GM21717 (cell line): ENCODE data around the gene NCAM2.

ENCODE experiments used
- ATAC-seq: cut with Tn5 transposase; IDR thresholded peaks from one replicate; pipeline ENCODE4 v1.9.1; 2021; ENCODE audit warnings: mild to moderate bottlenecking, moderate library complexity; ENCODE audit not compliant: unreplicated experiment

The NCAM2 gene

DNA sequence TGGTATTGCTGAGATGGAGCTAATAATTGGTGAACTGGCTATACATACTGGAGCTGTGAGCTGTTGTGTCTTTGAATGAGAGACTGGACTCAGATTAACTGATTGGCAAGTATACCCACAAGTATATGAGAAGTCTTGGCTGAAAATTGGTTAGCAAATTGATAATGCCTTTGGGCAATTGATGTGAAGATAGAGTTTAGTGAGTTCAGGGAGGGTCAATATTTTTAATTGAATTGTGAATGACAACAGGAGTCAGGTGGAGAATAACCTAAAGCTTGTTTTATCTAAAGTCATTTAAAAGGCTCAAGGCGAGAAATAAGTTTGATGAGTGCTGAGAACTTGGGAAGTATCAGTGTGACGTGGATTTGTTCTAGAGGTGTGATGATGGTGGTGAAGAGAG, 27.5 kb downstream of the NCAM2 start:
- no peak for ATAC-seq

GRCh38 chr21:21028275-21028820, 30.1 kb downstream of the NCAM2 start:
- no peak for ATAC-seq

DNA sequence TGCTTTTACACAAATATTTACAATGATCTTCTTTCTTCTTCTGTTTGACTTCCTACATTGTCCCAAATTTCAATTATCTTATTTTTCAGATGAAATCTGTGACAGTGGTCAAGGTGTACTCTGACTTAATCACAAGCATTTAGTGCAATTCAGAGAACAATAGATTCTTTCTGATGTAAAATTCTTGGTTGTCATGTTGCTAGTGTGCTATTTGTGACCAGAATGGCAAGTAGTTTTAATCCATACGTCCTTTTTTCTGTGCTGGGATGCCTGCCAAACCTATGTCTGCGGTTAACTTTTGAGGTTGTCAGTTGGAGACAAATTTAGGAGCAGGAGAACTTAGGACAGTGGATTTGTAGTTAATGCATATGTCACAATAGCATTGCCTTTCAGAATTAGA, 31.0 kb downstream of the NCAM2 start:
- no peak for ATAC-seq

DNA sequence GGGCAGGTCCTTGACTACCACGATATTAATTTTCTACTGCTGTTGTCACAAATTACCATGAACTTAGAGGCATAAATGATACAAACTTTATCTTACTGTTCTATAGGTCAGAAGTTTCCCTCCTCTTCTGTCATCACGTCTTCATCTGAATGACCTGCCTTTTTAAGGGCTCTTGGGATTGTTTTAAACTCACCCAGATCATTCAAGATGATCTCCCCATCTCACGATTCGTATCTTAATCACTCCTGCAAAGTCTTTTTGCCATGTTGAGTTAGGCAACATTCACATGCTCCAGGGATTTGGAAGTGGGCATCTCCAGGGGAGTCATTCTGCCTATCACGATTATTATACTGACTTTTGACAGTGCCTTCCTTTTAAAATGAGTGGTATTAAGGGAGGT, 32.1 kb downstream of the NCAM2 start:
- ATAC-seq, result no peak

DNA sequence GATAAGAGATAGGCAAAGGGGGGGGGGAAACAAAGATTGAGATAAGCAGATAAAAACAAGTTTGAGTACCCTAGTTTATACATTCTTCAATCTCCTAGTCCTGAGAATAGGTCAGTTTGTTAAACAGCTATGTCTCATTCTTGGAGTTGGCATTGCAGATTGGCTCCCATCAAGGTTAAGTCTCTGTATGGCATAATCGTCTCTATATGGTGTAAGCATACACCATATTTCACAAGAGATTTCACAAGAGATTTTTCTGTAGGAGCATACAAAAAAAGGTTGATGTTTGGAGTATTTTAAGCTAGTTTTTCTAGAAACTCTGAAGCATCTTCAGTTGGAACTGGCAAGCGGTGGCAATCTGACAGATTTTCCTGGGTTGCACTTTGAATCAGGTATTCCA, 35.8 kb downstream of the NCAM2 start:
- no peak for ATAC-seq

DNA sequence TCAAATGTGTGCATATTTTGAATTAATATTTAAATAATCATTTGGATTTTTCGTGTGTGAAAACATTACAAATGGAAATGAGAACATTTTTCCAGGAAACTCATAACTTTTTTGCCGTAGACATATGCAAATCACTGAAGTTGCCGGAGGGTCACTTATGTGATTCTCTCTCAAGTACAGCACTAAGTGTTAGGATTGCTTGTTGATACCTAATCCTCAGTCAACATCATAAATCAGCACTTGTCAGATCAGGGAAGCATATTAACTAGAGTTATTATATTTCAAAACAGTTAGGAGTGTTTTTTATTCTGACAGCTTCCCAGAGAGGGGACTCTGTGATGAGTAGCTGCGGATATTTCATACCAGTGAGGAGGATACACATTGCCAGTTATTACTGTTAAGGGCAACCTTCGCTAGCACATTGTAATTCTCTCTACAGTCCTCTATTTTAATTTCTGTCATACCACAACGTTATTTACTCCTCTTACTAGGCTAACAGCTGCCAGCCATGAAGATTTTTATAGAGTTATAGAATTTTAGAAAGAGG, 41.5 kb downstream of the NCAM2 start:
- ATAC-seq, result no peak

DNA sequence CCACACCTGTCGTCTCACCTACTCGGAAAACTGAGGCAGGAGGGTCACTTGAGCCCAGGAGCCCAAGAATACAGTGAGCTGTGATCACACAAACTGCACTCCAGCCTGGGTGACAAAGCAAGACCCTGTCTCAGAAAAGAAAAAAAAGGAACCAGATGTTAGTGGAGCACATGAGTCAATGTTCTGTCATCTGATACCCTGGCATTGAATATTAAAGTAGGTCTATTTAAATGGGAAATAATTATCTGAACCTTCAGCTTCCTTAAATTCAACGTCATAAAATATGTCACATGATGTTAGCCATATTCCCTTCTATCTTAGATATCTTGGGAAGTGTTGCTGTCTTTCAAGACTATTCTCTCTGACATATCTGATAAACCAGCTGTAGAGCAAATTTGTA, 47.3 kb downstream of the NCAM2 start:
- no peak for ATAC-seq

- ATAC-seq, result no peak
Measured at GRCh38 chr21:21046063-21046462, 47.9 kb downstream of the NCAM2 start.

DNA sequence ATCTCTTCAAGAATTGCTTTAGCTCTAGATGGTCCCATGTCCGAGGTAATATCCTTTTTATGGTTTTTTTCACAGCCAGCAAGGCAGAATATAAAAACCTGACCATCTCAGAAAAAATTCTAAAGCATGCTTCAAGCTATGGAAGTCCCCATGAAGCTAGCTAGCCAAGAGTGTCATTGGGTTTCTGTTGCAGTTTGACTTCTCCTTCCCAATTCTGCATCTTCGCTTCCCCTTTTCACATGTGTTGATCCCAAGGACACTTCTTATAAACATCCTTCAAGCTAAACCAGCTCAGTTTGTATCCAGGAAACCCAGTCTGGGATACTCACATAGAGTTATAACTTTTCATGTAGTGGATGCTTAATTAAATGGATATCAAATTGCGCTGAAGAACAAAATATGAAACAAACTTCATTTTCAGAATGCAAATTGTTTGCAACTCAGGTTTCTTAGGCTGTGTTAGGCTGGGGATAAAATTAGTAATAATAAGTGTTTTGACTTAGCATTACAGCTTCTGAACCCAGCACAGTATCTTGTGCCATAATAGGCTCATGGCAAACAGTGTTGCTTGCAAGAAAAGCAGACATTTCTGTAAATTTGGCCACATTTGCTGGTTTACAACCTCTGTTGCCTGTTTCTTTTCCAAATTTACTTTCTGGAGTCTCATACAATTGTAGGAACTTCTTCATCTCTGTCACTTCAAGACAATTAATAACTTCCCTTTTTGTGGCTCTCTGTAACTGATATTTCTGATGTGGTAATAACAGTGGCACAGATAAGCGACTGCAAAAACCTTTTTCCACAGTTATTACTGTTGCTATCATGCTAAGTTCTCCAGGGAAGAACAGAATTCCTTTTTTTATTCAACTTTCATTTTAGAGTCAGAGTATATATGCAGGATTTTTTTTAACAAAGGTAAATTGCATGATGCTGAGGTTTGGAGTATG, 53.2 kb downstream of the NCAM2 start:
- no peak for ATAC-seq

DNA sequence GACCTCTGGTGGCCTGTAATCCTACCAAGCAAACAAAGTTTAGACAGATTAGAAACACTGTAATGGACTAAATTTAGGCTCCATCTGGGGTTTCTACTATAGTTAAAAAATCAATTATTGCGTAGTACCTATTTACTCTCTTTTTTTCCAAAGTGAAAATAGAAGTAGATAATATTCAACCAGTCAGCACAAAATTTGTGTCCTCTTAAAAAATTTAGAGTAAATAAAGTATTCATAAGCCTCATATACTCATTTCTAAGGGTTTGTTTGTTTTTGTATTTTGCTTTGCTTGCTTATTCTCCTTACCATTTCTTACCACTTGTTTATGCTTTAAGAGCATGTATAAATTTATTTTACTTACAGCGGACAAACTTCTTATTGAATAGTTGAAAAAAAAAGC, 54.5 kb downstream of the NCAM2 start:
- no peak for ATAC-seq

DNA sequence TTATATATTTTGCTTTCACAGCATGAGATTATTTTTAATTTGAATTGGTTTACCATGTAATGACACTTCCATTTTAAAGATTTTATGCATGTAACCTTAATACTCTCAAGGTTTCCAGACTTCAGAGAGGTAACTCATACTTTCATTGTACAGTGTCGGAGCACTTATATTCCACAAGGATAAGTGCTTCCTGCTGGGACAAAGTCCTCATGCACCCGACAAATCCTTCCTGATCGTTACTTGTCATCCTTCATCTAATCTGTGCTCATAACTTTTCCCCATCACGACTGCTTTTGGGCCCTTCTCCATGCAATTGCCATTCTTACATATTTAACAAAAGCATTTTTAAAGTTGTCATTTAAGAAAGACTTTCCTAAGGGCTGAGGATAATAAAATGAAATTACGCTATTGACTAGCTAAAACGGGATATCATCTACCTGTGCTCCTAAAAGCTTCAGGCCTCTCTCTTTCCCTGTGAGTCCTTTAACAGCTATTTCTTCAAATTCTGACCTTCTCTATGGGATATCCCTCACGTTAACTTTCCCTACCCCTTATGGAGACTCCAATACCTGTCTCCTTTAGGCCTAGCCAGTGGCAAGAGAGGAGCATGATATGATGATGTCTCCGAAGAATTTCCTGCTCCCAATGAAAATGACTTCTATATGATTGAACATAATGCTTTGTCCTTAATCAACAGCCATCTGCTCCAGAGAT, 59.3 kb downstream of the NCAM2 start:
- ATAC-seq, result no peak

- no peak for ATAC-seq
Measured at GRCh38 chr21:21063828-21064227, 65.6 kb downstream of the NCAM2 start.

DNA sequence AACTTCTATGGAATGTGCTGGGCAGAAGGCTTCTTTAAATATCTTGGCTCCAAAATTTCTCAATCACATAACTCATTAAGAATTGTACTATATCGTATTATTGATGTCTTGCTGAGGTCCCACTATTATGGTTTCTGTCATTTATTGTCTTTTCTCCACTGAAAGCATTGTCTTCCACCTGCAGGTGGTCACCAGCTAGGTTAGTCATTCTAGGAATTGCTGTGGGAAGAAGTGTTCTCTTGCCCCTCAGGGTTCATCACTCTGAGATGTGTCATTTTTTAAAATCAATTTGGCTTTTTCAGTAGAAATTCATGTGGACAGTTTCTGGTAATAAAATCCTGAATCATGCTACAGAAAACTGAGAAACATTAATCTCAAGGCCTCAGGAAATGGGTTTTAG, 66.1 kb downstream of the NCAM2 start:
- ATAC-seq, result no peak

- ATAC-seq, result no peak
Measured at GRCh38 chr21:21067375-21067774, 69.2 kb downstream of the NCAM2 start.

DNA sequence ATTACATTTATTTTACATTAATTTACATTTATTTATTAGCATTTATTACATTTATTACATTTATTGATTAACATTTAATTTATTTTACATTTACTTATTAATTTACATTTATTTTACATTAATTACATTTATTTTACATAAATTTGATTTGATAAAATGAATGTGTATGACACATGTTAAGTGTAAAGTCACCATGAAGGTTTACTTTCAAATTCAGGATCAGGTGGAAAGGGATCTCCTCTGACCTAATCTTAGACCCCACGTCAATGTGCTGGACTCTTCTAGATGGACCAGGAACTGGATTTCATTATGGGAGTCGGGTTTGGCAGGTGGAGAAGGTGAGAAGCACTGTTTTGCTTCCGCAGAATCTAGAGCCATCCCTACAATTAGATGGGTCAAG, 76.1 kb downstream of the NCAM2 start:
- ATAC-seq, result no peak

GRCh38 chr21:21076051-21076450, 77.8 kb downstream of the NCAM2 start:
- ATAC-seq, result no peak

GRCh38 chr21:21076491-21076890, 78.3 kb downstream of the NCAM2 start:
- no peak for ATAC-seq

DNA sequence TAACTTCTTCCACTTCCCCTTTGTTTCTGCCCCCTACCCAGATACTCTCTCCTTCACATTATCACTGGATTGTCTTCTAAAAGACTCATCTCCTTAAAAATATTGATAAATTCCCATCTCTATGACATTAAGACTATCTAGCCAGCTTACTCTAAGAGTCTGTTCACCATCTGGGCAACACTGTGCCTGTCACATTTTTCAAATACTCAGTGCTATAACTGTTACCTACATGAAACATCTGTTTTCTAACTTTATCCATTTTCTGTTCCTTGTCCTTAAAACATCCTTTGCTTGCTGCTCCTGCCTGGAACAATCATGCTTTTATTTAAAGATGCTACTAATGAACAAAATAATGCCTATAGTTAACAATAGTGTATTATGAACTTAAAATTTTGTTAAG, 81.4 kb downstream of the NCAM2 start:
- ATAC-seq, result no peak

- no peak for ATAC-seq
Measured at GRCh38 chr21:21084179-21084578, 86.0 kb downstream of the NCAM2 start.

GRCh38 chr21:21085206-21085605, 87.0 kb downstream of the NCAM2 start:
- no peak for ATAC-seq

GRCh38 chr21:21096956-21097355, 98.7 kb downstream of the NCAM2 start:
- ATAC-seq, result no peak

DNA sequence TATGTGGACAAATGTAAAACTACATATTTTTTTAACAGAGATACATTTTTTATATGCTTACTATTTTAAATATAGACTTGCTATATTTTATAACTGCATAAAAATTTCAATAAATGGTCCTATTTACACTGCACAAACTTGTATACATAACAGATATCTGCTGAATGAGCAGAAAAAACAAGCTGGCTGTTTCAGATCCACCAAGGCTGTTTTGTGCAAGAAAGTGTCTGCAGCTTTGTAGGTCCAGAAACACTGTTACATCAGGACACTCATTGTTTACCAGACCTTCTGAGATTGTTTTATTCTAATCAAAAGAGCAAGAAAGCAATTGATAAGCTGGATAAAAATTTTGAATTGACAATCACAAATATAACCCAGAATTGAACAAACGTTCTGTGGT, 99.3 kb downstream of the NCAM2 start:
- ATAC-seq, result no peak
